Left renal cortex interstitium (tissue), 4 donors: ENCODE data around the gene OR7A17. TPM values are rescaled to one million over a fixed set of nuclear protein-coding genes. Genes with fewer than 3 reads are reported as not detected.

ENCODE experiments used
- polyA plus RNA-seq, 4 donors: library from polyadenylated mRNA; unstranded; fragments of 120-200 nt; gene quantifications; one replicate each; pipeline ENCODE4 v1.2.1, GENCODE V29; 2013; ENCODE audit not compliant: insufficient read length in 4 of 4

The OR7A17 gene
- polyA plus RNA-seq, 4 donors = 0.05 to 0.08 TPM; not detected in 2

Other genes starting within 250 kb of the OR7A17 start
- gene ADGRE3, start 211.3 kb downstream of the OR7A17 start, polyA plus RNA-seq = under 1 TPM in 3 of 4 donors, not detected in 1; 0.08 to 0.14 (median 0.09) TPM
- gene ZNF333, start 196.1 kb downstream of the OR7A17 start, polyA plus RNA-seq = 10 to 100 TPM; 13.8 to 31.3 (median 21.3) TPM
- under 1 TPM; 0.37 to 0.69 (median 0.59) TPM for gene ADGRE2, start 107.6 kb downstream of the OR7A17 start, polyA plus RNA-seq
- gene OR7A5, start 50.9 kb downstream of the OR7A17 start, polyA plus RNA-seq = not detected
- under 1 TPM; 0.06 to 0.24 (median 0.12) TPM for gene OR7C1, start 50.9 kb downstream of the OR7A17 start, polyA plus RNA-seq
- gene OR7A10, start 37.2 kb downstream of the OR7A17 start, polyA plus RNA-seq = not detected
- gene OR7C2, start 55.4 kb upstream of the OR7A17 start, polyA plus RNA-seq = not detected
- under 1 TPM; 0.34 to 0.81 (median 0.48) TPM for gene SLC1A6, start 93.7 kb upstream of the OR7A17 start, polyA plus RNA-seq
- gene CASP14, start 163.3 kb upstream of the OR7A17 start, polyA plus RNA-seq = under 1 TPM in 2 of 4 donors, not detected in 2; 0.09 to 0.11 TPM
- under 1 TPM; 0.03 to 0.09 (median 0.06) TPM for gene OR1I1, start 196.1 kb upstream of the OR7A17 start, polyA plus RNA-seq
- 10 to 100 TPM; 16.5 to 32.6 (median 22.5) TPM for gene SYDE1, start 221.3 kb upstream of the OR7A17 start, polyA plus RNA-seq